Effector memory CD4-positive, alpha-beta T cell (primary cell): ENCODE measurements around the gene TBC1D5.
"Not testable (repeated sequence)": the region's sequence is repeated elsewhere in the genome, so short reads cannot be mapped to it uniquely, and the experiment has no call there.

Source experiments
- DNase-seq, 3 donors: peaks; one replicate each; pipeline ENCODE4 v3.0.0-alpha.2; 2020
- H3K27ac ChIP-seq: 2 replicates; pipeline ENCODE4 v1.7.0; 2013; ENCODE audit warnings: mild to moderate bottlenecking, low read length, moderate library complexity; ENCODE audit not compliant: insufficient read depth, poor library complexity, severe bottlenecking
- H3K27me3 ChIP-seq: replicated peaks from 2 replicates; pipeline ENCODE4 v1.7.0; 2013; ENCODE audit warnings: mild to moderate bottlenecking, low read length; ENCODE audit not compliant: insufficient read depth, control insufficient read depth, poor library complexity, severe bottlenecking
- H3K36me3 ChIP-seq: 2 replicates; pipeline ENCODE4 v1.7.0; 2013; ENCODE audit warnings: mild to moderate bottlenecking, low read length, moderate library complexity; ENCODE audit not compliant: control insufficient read depth, insufficient read depth
- H3K4me1 ChIP-seq: 2 replicates; pipeline ENCODE4 v1.7.0; 2013; ENCODE audit warnings: low read length, mild to moderate bottlenecking; ENCODE audit not compliant: control insufficient read depth, insufficient read depth, poor library complexity, severe bottlenecking
- H3K4me3 ChIP-seq: 2 replicates; pipeline ENCODE4 v1.7.0; 2013; ENCODE audit warnings: low read length, low read depth, mild to moderate bottlenecking; ENCODE audit not compliant: insufficient read depth, poor library complexity, severe bottlenecking
- H3K9me3 ChIP-seq: 2 replicates; pipeline ENCODE4 v1.7.0; 2013; ENCODE audit warnings: mild to moderate bottlenecking, low read length, moderate library complexity; ENCODE audit not compliant: control insufficient read depth

The TBC1D5 gene

DNA sequence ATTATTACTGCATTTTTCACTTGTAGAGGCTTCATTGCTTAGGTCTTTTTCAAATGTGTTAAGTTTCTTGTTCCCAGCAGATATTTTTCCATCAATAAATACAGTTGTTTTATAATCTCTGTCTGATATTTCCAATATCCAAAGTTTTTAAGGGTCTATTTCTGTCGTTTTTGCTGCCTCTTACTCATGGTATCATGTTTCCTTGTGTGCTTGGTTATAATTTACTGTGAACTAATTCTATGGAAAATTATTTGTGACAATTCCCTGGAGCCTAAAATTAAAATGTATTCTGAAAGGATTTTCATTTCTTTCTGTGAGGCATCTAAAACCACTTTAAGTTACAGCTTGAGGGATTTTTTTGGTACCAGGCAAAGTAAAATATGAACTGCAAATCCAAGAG is 17.5 kb downstream of the TBC1D5 start:
- Histone ChIP-seq H3K36me3 (peaks cover 4% of the 10 kb centered on the region), H3K27me3 (no peaks in the 10 kb centered on the region), H3K4me1 (no peaks in the 10 kb centered on the region), H3K9me3 (no peaks in the 10 kb centered on the region), H3K27ac (no peak overlapping the region), H3K4me3 (no peak overlapping the region)
- DNase-seq, result no peak

DNA sequence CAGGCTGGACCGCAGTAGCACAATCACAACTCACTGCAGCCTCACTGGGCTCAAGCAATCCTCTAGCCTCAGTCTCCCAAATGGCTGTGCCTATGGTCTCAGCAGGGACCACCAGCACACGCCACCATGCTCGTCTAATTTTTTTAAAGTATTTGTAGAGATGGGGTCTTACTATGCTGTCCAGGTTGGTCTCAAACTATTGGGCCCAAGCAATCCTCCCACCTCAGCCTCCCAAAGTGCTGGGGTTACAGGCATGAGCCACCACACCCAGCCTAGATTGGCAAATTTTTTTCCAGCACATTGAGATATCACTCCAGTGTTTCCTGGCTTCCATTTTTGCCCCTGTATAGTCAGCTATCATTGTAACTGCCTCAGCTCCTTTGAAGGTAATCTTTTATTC is 18.3 kb downstream of the TBC1D5 start:
- Histone ChIP-seq H3K4me1 (no peaks in the 10 kb centered on the region), H3K27me3 (no peaks in the 10 kb centered on the region), H3K9me3 (no peaks in the 10 kb centered on the region), H3K4me3 (no peak overlapping the region), H3K36me3 (peaks cover 4% of the 10 kb centered on the region), H3K27ac (no peak overlapping the region)
- no peak for DNase-seq

DNA sequence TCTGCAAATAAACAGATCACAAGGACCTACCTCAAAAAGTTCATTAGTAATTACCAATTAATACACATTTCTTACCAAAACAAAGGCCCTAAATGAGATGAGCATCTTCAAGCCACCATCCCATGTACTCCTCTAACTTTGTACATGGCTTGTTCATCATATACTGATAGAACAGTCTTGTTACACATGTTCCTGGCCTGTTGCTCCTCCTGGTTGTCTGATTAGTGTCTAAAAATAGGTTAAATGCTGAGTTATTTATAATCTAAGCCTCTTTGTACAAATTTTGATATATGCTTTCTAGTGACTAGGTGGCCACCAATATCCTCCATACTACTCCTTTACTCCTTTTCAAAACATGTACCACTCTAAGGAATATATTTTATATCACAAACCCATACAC is 25.0 kb downstream of the TBC1D5 start:
- Histone ChIP-seq H3K4me3 (no peak overlapping the region), H3K4me1 (no peaks in the 10 kb centered on the region), H3K27me3 (no peaks in the 10 kb centered on the region), H3K9me3 (no peaks in the 10 kb centered on the region), H3K27ac (no peak overlapping the region), H3K36me3 (peaks cover 20% of the 10 kb centered on the region)
- DNase-seq, result no peak

DNA sequence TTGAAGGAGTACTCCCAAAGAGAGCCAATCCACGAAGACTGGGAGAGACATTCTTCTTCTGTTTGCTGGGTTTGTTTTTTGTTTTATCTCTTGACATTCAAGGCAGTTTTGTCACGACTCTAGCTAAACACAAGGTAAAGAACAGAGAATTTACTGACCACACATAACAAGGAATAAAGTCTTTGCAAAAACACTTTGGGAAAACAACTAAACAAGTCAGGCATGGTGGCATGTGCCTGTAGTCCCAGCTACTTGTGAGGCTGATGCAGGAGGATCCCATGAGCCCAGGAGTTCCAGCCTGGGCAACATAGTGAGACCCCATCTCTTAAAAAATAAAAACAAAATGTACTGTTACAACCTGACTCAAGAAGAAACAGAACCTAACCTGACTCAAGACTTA is 28.0 kb downstream of the TBC1D5 start:
- peaks cover 20% of the 10 kb centered on the region for H3K36me3 ChIP-seq
- no peaks in the 10 kb centered on the region for H3K9me3 ChIP-seq
- DNase-seq, result no peak
- H3K27me3 ChIP-seq, result no peaks in the 10 kb centered on the region
- no peak overlapping the region for H3K27ac ChIP-seq
- H3K4me1 ChIP-seq, result no peaks in the 10 kb centered on the region
- H3K4me3 ChIP-seq, result no peak overlapping the region

DNA sequence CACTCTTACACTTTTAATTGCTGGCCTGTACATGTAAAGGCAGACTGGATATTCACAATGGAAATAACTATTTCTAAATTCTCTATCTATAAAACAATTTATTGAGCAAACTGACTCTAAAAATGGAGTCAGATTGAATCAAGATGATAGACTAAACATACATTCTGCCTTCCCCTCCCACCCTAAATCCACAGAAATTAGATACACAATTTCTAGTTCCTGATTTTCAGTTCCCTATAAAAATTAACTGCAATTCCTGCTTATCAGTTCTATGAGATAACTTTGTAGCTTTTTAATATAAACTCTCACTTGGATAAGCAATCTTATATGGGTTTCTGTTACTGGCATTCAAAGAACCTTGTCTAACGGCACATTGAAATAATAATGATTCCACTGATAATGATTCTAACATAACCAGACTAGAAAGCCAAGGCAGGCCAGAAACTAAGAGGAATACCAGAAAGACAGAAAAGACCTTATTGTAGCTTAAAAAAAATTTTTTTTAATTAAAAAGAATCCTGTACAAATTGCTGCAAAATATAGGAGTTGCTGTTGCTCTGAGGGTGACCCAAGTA is 33.1 kb downstream of the TBC1D5 start:
- Histone ChIP-seq H3K9me3 (no peaks in the 10 kb centered on the region), H3K36me3 (peaks cover 4% of the 10 kb centered on the region), H3K4me3 (no peak overlapping the region), H3K4me1 (no peaks in the 10 kb centered on the region), H3K27me3 (no peaks in the 10 kb centered on the region), H3K27ac (no peak overlapping the region)
- no peak for DNase-seq

DNA sequence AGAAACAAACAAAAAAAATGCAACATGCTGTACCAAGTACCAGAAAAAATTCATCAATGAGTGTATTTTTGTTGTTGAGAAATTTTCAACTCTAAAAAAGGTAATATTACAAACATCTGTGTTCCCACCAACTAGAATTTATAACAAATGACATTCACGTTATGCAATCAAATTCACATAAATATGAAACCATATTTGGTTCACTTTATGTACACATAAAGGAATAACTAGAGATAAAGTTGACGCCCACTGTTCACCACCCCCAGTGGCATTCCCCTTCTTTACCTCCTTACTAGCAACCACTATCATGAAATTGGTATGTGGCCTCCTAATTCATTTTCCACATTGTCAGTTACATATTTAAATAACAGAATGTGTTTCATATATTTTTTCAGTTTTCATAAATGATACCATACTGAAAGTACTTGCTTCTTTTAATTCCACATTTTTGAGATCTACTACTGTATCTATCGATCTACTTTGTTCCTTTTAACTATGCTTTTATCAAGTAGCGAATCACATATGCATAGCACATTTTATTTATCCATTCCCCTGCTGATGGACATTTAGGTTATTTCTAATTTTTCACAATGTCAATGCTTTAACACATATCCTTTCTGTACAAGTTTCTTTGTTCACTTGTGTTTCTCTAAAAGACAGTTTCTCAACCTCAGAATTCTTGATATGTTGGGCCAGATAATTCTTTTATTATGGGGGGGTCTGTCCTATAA is 34.5 kb downstream of the TBC1D5 start:
- H3K4me1 ChIP-seq, result no peaks in the 10 kb centered on the region
- H3K36me3 ChIP-seq, result no peaks in the 10 kb centered on the region
- DNase-seq, result no peak
- no peak overlapping the region for H3K27ac ChIP-seq
- no peak overlapping the region for H3K4me3 ChIP-seq
- H3K27me3 ChIP-seq, result no peaks in the 10 kb centered on the region
- no peaks in the 10 kb centered on the region for H3K9me3 ChIP-seq

DNA sequence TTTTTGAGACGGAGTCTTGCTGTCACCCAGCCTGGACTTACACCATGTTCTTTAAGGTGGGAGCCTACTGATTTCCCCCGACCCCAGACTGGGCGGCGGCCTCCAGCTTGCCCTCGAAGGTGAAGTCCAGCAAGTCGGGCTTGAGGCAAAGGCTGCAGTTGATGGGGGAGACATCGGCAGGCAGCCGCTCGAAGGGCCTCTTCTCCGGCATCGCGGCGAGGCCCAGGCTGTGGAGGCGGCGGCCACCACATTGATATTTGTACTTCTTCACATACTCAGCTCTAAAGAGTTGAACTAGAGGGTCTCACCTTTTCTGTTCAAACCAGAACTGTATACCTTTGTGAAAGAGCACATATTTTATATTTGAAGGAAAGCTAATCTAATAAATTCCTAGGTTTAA is 36.4 kb downstream of the TBC1D5 start:
- H3K9me3 ChIP-seq, H3K4me1 ChIP-seq, H3K4me3 ChIP-seq, DNase-seq, H3K36me3 ChIP-seq, H3K27me3 ChIP-seq, H3K27ac ChIP-seq: not testable (repeated sequence)

DNA sequence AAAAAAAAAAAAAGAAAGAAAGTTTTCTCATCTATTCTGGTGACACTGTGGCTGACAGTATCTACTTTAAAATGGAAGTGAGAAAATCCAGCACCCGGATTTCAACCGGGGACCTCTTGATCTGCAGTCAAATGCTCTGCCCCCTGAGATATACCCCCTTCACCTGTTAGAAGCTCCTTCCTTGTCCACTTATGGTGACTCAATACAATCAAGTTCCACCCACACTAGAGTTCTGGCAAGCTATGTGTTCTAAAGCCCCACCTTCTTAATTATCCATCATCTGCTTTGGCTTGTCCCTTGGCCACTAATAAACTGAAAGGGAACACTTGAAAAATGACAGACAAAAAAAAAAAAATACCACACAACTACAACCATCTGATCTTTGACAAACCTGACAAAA is 42.6 kb downstream of the TBC1D5 start:
- H3K4me1 ChIP-seq, H3K27ac ChIP-seq, H3K36me3 ChIP-seq, H3K4me3 ChIP-seq, H3K9me3 ChIP-seq, DNase-seq, H3K27me3 ChIP-seq: not testable (repeated sequence)

DNA sequence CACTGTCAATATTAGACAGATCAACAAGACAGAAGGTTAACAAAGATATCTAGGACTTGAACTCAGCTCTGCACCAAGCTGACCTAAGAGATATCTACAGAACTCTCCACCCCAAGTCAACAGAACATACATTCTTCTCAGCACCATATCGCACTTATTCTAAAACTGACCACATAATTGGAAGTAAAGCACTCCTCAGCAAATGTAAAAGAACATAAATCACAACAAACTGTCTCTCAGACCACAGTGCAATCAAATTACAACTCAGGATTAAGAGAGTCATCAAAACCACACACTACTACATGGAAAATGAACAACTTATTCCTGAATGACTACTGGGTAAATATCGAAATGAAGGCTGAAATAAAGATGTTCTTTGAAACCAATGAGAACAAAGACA is 46.8 kb downstream of the TBC1D5 start:
- H3K27me3 ChIP-seq, H3K9me3 ChIP-seq, H3K36me3 ChIP-seq, H3K4me3 ChIP-seq, H3K27ac ChIP-seq, H3K4me1 ChIP-seq, DNase-seq: not testable (repeated sequence)

DNA sequence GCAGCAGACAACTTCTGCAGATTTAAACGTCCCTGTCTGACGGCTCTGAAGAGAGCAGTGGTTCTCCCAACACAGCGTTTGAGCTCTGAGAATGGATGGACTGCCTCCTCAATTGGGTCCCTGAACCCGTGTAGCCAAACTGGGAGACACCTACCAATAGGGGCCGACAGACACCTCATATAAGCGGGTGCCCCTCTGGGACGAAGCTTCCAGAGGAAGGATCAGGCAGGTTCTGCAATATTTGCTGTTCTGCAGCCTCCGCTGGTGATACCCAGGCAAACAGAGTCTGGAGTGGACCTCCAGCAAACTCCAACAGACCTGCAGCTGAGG is 48.8 kb downstream of the TBC1D5 start:
- H3K4me3 ChIP-seq, H3K4me1 ChIP-seq, DNase-seq, H3K27ac ChIP-seq, H3K27me3 ChIP-seq, H3K36me3 ChIP-seq, H3K9me3 ChIP-seq: not testable (repeated sequence)
